CD14-positive monocyte (primary cell): ENCODE results near the gene XPR1. TPM values are rescaled to one million over a fixed set of nuclear protein-coding genes. Genes with fewer than 3 reads are reported as not detected.

Experiments used
- DNase-seq, 3 donors: peaks; one replicate each; pipeline ENCODE4 v3.0.0-alpha.2; 2011 to 2022
- H2AFZ ChIP-seq: 2 replicates; pipeline ENCODE4 v1.6.0; 2012; ENCODE audit warnings: mild to moderate bottlenecking, low read depth, low read length, inconsistent platforms; ENCODE audit not compliant: insufficient read depth, poor library complexity, severe bottlenecking
- H3K27ac ChIP-seq, 2 donors: 1 replicate in 1 of 2; 2 replicates in 1 of 2; pipeline ENCODE4 v1.5.1; 2012 to 2013; ENCODE audit warnings: low read length in 2 of 2, control low read depth in 1 of 2, inconsistent platforms in 1 of 2, low read depth in 1 of 2, mild to moderate bottlenecking in 1 of 2
- H3K27me3 ChIP-seq, 2 donors: one replicate each; pipeline versions ENCODE4 v1.6.0 to v1.6.1; 2011 to 2013; ENCODE audit warnings: low read length in 2 of 2; ENCODE audit not compliant: control insufficient read depth in 2 of 2, insufficient read depth in 2 of 2
- H3K36me3 ChIP-seq, 2 donors: replicated peaks in 1 of 2; 1 replicate in 1 of 2; 2 replicates in 1 of 2; pipeline versions ENCODE4 v1.5.1 to v1.6.1; 2012 to 2013; ENCODE audit warnings: low read length in 2 of 2, control low read depth in 1 of 2, inconsistent platforms in 1 of 2, mild to moderate bottlenecking in 1 of 2; ENCODE audit not compliant: insufficient read depth in 2 of 2, control insufficient read depth in 1 of 2
- H3K4me1 ChIP-seq, 2 donors: 1 replicate in 1 of 2; 2 replicates in 1 of 2; pipeline versions ENCODE4 v1.5.1 to v1.6.1; 2012 to 2013; ENCODE audit warnings: low read length in 2 of 2, control low read depth in 1 of 2, inconsistent platforms in 1 of 2, mild to moderate bottlenecking in 1 of 2, moderate library complexity in 1 of 2; ENCODE audit not compliant: insufficient read depth in 2 of 2, control insufficient read depth in 1 of 2
- H3K4me2 ChIP-seq: replicated peaks from 2 replicates; pipeline ENCODE3; 2012; ENCODE audit warnings: low read length, moderate library complexity, mild to moderate bottlenecking; ENCODE audit not compliant: poor library complexity, severe bottlenecking; ENCODE audit errors: extremely low read depth
- H3K4me3 ChIP-seq, 3 experiments: fragments of 200-600 bp in 1 of 3; sonication (generic) in 1 of 3; replicated peaks in 1 of 3; 1 replicate in 2 of 3; 2 replicates in 1 of 3; pipeline ENCODE4 v1.5.1; 2011 to 2013; ENCODE audit warnings: low read length in 3 of 3, mild to moderate bottlenecking in 3 of 3, control low read depth in 2 of 3, low read depth in 2 of 3, inconsistent platforms in 1 of 3, moderate library complexity in 1 of 3
- H3K79me2 ChIP-seq: 2 replicates; pipeline ENCODE4 v1.6.0; 2012; ENCODE audit warnings: mild to moderate bottlenecking, control low read depth, inconsistent platforms, low read length, moderate library complexity; ENCODE audit not compliant: insufficient read depth
- H3K9ac ChIP-seq: 2 replicates; pipeline ENCODE4 v1.6.0; 2017; ENCODE audit warnings: low read length, mild to moderate bottlenecking; ENCODE audit not compliant: insufficient read depth, poor library complexity, severe bottlenecking
- H3K9me3 ChIP-seq, 2 donors: replicated peaks in 1 of 2; 1 replicate in 1 of 2; 2 replicates in 1 of 2; pipeline versions ENCODE4 v1.5.1 to v1.6.1; 2012 to 2013; ENCODE audit warnings: low read length in 2 of 2, control low read depth in 1 of 2; ENCODE audit not compliant: control insufficient read depth in 1 of 2, insufficient read depth in 1 of 2
- H4K20me1 ChIP-seq: 2 replicates; pipeline ENCODE4 v1.6.0; 2012; ENCODE audit warnings: mild to moderate bottlenecking, low read length, control low read depth, moderate library complexity; ENCODE audit not compliant: insufficient read depth
- H3K27ac Mint-ChIP-seq, 7 donors: one replicate each; pipeline ENCODE4 v1.8.0; 2020; ENCODE audit warnings: mild to moderate bottlenecking in 7 of 7, mixed read lengths in 7 of 7, moderate library complexity in 6 of 7, inconsistent platforms in 2 of 7
- H3K27me3 Mint-ChIP-seq, 3 donors: one replicate each; pipeline ENCODE4 v1.8.0; 2021 to 2022; ENCODE audit warnings: low read depth in 3 of 3, mild to moderate bottlenecking in 3 of 3, mixed read lengths in 3 of 3, moderate library complexity in 3 of 3, inconsistent platforms in 1 of 3
- H3K36me3 Mint-ChIP-seq, 2 donors: one replicate each; pipeline ENCODE4 v1.8.0; 2020; ENCODE audit warnings: mixed read lengths in 2 of 2, inconsistent platforms in 1 of 2, mild to moderate bottlenecking in 1 of 2
- H3K4me1 Mint-ChIP-seq: one replicate; pipeline ENCODE4 v1.8.0; 2020; ENCODE audit warnings: mild to moderate bottlenecking, mixed read lengths
- H3K4me3 Mint-ChIP-seq, 2 donors: one replicate each; pipeline ENCODE4 v1.8.0; 2020; ENCODE audit warnings: mild to moderate bottlenecking in 2 of 2, mixed read lengths in 2 of 2, moderate library complexity in 1 of 2
- H3K9me3 Mint-ChIP-seq, 7 donors: one replicate each; pipeline ENCODE4 v1.8.0; 2020 to 2022; ENCODE audit warnings: mixed read lengths in 7 of 7, mild to moderate bottlenecking in 6 of 7, moderate library complexity in 6 of 7, inconsistent platforms in 2 of 7
- WGBS: methylation state at CpG from one replicate; pipeline ENCODE4 v1.1.5; 2013; ENCODE audit warnings: missing lambda C conversion rate; ENCODE audit not compliant: insufficient coverage; 5-methylcytosine and 5-hydroxymethylcytosine counted together
- intact Hi-C, 2 donors: fragments of 100-400 bp; cut with micrococcal nuclease; formaldehyde crosslinking; loops; one replicate each; pipeline versions ENCODE4 v1.15.0 to v1.15.1; 2023
- polyA plus RNA-seq, 3 donors: library from polyadenylated mRNA; depleted of rRNA in 1 of 3; unstranded in 2 of 3; stranded (reverse) in 1 of 3; fragments of 300-500 nt in 2 of 3; fragments of >200 nt in 1 of 3; fragmentation: Illumina TruSeq in 2 of 3; gene quantifications; 1 replicate in 2 of 3; 2 replicates in 1 of 3; pipeline ENCODE4 v1.2.3, GENCODE V29; 2012 to 2021
- TF ChIP-seq, protein P1 (sequence below): fragments of 200-600 bp; IDR thresholded peaks from one replicate; pipeline ENCODE4 v1.8.0; 2022; ENCODE audit warnings: antibody characterized with exemption, mild to moderate bottlenecking

XPR1 gene
- polyA plus RNA-seq, 3 donors = 4.7 to 12.5 (median 8.7) TPM

DNA sequence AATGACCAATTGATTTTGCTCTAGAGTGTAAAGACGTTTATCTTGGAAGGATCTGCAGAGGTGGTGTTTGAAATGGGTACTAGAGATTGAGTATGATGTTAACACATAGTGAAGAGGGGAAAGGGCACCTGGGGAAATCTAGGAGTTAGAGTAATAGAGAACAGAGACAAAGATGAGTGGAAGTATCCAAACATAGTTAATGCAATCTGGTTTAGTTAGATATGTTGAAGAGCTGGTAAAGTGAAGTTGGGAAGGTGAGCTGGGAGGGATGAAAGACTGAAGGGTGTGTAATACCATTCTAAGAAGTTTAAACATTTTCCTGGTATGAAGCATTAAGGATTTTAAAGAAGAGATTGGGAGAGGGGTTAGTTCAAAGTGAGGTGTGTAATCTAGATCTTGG, 11.0 kb downstream of the XPR1 start:
- no peaks in the 10 kb centered on the region for H3K4me1 Mint-ChIP-seq
- intact Hi-C loops = no loop called here

GRCh38 chr1:180643693-180644092, 11.9 kb downstream of the XPR1 start:
- Mint-ChIP-seq H3K4me1 (no peaks in the 10 kb centered on the region), H3K4me3 (no peak overlapping the region), H3K36me3 (peaks cover 3 to 12% of the 10 kb centered on the region in 2 donors), H3K27ac (no peak overlapping the region), H3K9me3 (no peaks in the 10 kb centered on the region), H3K27me3 (no peaks in the 10 kb centered on the region)
- intact Hi-C loops = no loop called here
- Histone ChIP-seq H3K79me2 (peaks cover 3% of the 10 kb centered on the region), H3K27ac (no peak overlapping the region), H3K36me3 (peaks cover 0 to 5% of the 10 kb centered on the region in 2 donors), H3K4me3 (no peak overlapping the region), H3K4me2 (no peak overlapping the region), H3K27me3 (no peaks in the 10 kb centered on the region), H3K4me1 (no peaks in the 10 kb centered on the region), H3K9me3 (no peaks in the 10 kb centered on the region), H4K20me1 (peaks cover 50% of the 10 kb centered on the region), H2AFZ (no peak overlapping the region), H3K9ac (no peak overlapping the region)
- TF ChIP-seq, protein P1, sequence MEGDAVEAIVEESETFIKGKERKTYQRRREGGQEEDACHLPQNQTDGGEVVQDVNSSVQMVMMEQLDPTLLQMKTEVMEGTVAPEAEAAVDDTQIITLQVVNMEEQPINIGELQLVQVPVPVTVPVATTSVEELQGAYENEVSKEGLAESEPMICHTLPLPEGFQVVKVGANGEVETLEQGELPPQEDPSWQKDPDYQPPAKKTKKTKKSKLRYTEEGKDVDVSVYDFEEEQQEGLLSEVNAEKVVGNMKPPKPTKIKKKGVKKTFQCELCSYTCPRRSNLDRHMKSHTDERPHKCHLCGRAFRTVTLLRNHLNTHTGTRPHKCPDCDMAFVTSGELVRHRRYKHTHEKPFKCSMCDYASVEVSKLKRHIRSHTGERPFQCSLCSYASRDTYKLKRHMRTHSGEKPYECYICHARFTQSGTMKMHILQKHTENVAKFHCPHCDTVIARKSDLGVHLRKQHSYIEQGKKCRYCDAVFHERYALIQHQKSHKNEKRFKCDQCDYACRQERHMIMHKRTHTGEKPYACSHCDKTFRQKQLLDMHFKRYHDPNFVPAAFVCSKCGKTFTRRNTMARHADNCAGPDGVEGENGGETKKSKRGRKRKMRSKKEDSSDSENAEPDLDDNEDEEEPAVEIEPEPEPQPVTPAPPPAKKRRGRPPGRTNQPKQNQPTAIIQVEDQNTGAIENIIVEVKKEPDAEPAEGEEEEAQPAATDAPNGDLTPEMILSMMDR = no peak
- 83% methylated on average over 1 of the region's 1 CpG for WGBS
- DNase-seq = no peak

More for the DNA sequence above, 11.0 kb downstream of the XPR1 start:
- no peak overlapping the region for H3K9ac ChIP-seq
- H3K4me1 ChIP-seq = no peaks in the 10 kb centered on the region
- no peaks in the 10 kb centered on the region for H3K27me3 Mint-ChIP-seq
- H3K36me3 ChIP-seq = peaks cover 0 to 5% of the 10 kb centered on the region in 2 donors
- no peak for DNase-seq
- 100% methylated on average over 1 of the region's 1 CpG for WGBS
- H3K9me3 ChIP-seq = no peaks in the 10 kb centered on the region
- H4K20me1 ChIP-seq = peaks cover 50% of the 10 kb centered on the region
- H3K27ac Mint-ChIP-seq = peak overlapping the region in 1 of 7 donors; percentile 35
- peaks cover 3% of the 10 kb centered on the region for H3K79me2 ChIP-seq
- H3K9me3 Mint-ChIP-seq = no peaks in the 10 kb centered on the region
- no peak overlapping the region for H2AFZ ChIP-seq
- H3K4me2 ChIP-seq = no peak overlapping the region
- H3K27me3 ChIP-seq = no peaks in the 10 kb centered on the region
- no peak overlapping the region for H3K4me3 Mint-ChIP-seq
- peaks cover 3 to 12% of the 10 kb centered on the region in 2 donors for H3K36me3 Mint-ChIP-seq
- TF ChIP-seq, protein P1 = no peak
- H3K27ac ChIP-seq = no peak overlapping the region
- H3K4me3 ChIP-seq = no peak overlapping the region
